OCI-LY3 (cell line): ENCODE measurements around the gene FETUB.
"Not testable (repeated sequence)": the region's sequence is repeated elsewhere in the genome, so short reads cannot be mapped to it uniquely, and the experiment has no call there.

Experiments
- H2AFZ ChIP-seq: fragments of 200-600, 300-600 bp; shearing (Covaris generic); 2 replicates; pipeline ENCODE4 v1.6.0; 2014; ENCODE audit warnings: antibody characterized with exemption, low read depth, low read length
- H3K27ac ChIP-seq: fragments of 200-600, 300-600 bp; sonication (generic); 2 replicates; pipeline ENCODE4 v1.5.1; 2014; ENCODE audit warnings: mild to moderate bottlenecking, low read length, moderate library complexity, mixed read lengths
- H3K27me3 ChIP-seq: fragments of 200-600, 300-600 bp; sonication (generic); 2 replicates; pipeline ENCODE4 v1.6.1; 2014; ENCODE audit warnings: low read depth, low read length, mixed read lengths
- H3K36me3 ChIP-seq: fragments of 200-600, 300-600 bp; sonication (generic); replicated peaks from 2 replicates; pipeline ENCODE3; 2014; ENCODE audit warnings: low read depth, low read length, mixed read lengths
- H3K4me1 ChIP-seq: fragments of 300-600, 200-600 bp; sonication (generic); 2 replicates; pipeline ENCODE4 v1.6.1; 2014; ENCODE audit warnings: low read length, mixed read lengths
- H3K4me2 ChIP-seq: fragments of 200-600, 300-600 bp; sonication (generic); 2 replicates; pipeline ENCODE4 v1.6.1; 2014; ENCODE audit warnings: low read length, mixed read lengths
- H3K4me3 ChIP-seq: fragments of 300-600, 200-600 bp; sonication (generic); 2 replicates; pipeline ENCODE4 v1.5.1; 2014; ENCODE audit warnings: antibody characterized with exemption, mild to moderate bottlenecking, low read length, moderate library complexity
- H3K79me2 ChIP-seq: fragments of 300-600, 200-600 bp; shearing (Covaris generic); 2 replicates; pipeline ENCODE4 v1.6.1; 2014; ENCODE audit warnings: mild to moderate bottlenecking, low read length, mixed read lengths
- H3K9ac ChIP-seq: fragments of 300-600, 200-600 bp; shearing (Covaris generic); 2 replicates; pipeline ENCODE4 v1.6.0; 2014; ENCODE audit warnings: mild to moderate bottlenecking, low read length, moderate library complexity
- H3K9me3 ChIP-seq: fragments of 200-600, 300-600 bp; shearing (Covaris generic); 2 replicates; pipeline ENCODE4 v1.6.1; 2014; ENCODE audit warnings: low read length, mixed read lengths; ENCODE audit not compliant: insufficient read depth
- H4K20me1 ChIP-seq: fragments of 200-600, 300-600 bp; sonication (generic); 2 replicates; pipeline ENCODE4 v1.6.1; 2016; ENCODE audit warnings: low read length, mixed read lengths; ENCODE audit not compliant: insufficient read depth
- CTCF ChIP-seq: fragments of 200-600, 300-600 bp; sonication (generic); IDR thresholded peaks from 2 replicates; pipeline ENCODE4 v1.5.1; 2014; ENCODE audit warnings: antibody characterized with exemption, low read length, low read depth
- EZH2phosphoT487 ChIP-seq: fragments of 200-600 bp; shearing (Covaris generic); IDR thresholded peaks from 2 replicates; pipeline ENCODE4 v1.6.1; 2018; ENCODE audit warnings: antibody characterized with exemption, mixed run types, low read depth

The FETUB gene

GRCh38 chr3:186679151-186679550 is 39.0 kb downstream of the FETUB start:
- H3K27ac ChIP-seq: no peak overlapping the region
- H3K4me1 ChIP-seq: no peaks in the 10 kb centered on the region
- no peak overlapping the region for H3K4me2 ChIP-seq
- H3K36me3 ChIP-seq: no peaks in the 10 kb centered on the region
- peaks cover 30% of the 10 kb centered on the region; the same call in 1 of the 2 replicates for H3K27me3 ChIP-seq
- H3K4me3 ChIP-seq: no peak overlapping the region
- no peaks in the 10 kb centered on the region for H4K20me1 ChIP-seq
- no peak overlapping the region for H2AFZ ChIP-seq
- TF ChIP-seq EZH2phosphoT487: no peak
- TF ChIP-seq CTCF: no peak
- H3K79me2 ChIP-seq: no peaks in the 10 kb centered on the region
- no peaks in the 10 kb centered on the region for H3K9me3 ChIP-seq
- H3K9ac ChIP-seq: no peak overlapping the region

- H3K27me3 ChIP-seq: peaks cover 18% of the 10 kb centered on the region; the same call in 1 of the 2 replicates
- no peak overlapping the region for H3K4me2 ChIP-seq
- no peak overlapping the region for H3K9ac ChIP-seq
- H3K79me2 ChIP-seq: no peaks in the 10 kb centered on the region
- no peaks in the 10 kb centered on the region for H3K9me3 ChIP-seq
- H3K4me1 ChIP-seq: no peaks in the 10 kb centered on the region
- H3K4me3 ChIP-seq: no peak overlapping the region
- H4K20me1 ChIP-seq: no peaks in the 10 kb centered on the region
- TF ChIP-seq CTCF (no peak), EZH2phosphoT487 (no peak)
- no peak overlapping the region for H3K27ac ChIP-seq
- no peak overlapping the region for H2AFZ ChIP-seq
- no peaks in the 10 kb centered on the region for H3K36me3 ChIP-seq
Measured at GRCh38 chr3:186680869-186681268, 40.7 kb downstream of the FETUB start.

- H4K20me1 ChIP-seq: no peaks in the 10 kb centered on the region
- H3K4me3 ChIP-seq: no peak overlapping the region
- H3K79me2 ChIP-seq: no peaks in the 10 kb centered on the region
- H3K36me3 ChIP-seq: no peaks in the 10 kb centered on the region
- H3K27me3 ChIP-seq: peaks cover 14% of the 10 kb centered on the region; the same call in 1 of the 2 replicates
- H3K9ac ChIP-seq: no peak overlapping the region
- H3K4me1 ChIP-seq: no peaks in the 10 kb centered on the region
- no peaks in the 10 kb centered on the region for H3K9me3 ChIP-seq
- TF ChIP-seq CTCF: no peak
- TF ChIP-seq EZH2phosphoT487: no peak
- no peak overlapping the region for H3K4me2 ChIP-seq
- no peak overlapping the region for H2AFZ ChIP-seq
- H3K27ac ChIP-seq: no peak overlapping the region
Measured at GRCh38 chr3:186682812-186683211, 42.6 kb downstream of the FETUB start.

- no peaks in the 10 kb centered on the region for H3K36me3 ChIP-seq
- no peaks in the 10 kb centered on the region for H3K4me1 ChIP-seq
- H3K4me3 ChIP-seq: no peak overlapping the region
- H4K20me1 ChIP-seq: no peaks in the 10 kb centered on the region
- H3K9ac ChIP-seq: no peak overlapping the region
- H3K27me3 ChIP-seq: peaks cover 6% of the 10 kb centered on the region; the same call in 1 of the 2 replicates
- TF ChIP-seq CTCF: no peak
- TF ChIP-seq EZH2phosphoT487: no peak
- H3K79me2 ChIP-seq: no peaks in the 10 kb centered on the region
- H3K4me2 ChIP-seq: no peak overlapping the region
- H3K27ac ChIP-seq: no peak overlapping the region
- H3K9me3 ChIP-seq: no peaks in the 10 kb centered on the region
- H2AFZ ChIP-seq: no peak overlapping the region
Measured at GRCh38 chr3:186683979-186684378, 43.8 kb downstream of the FETUB start.

- H3K27ac ChIP-seq, H3K27me3 ChIP-seq, H3K4me2 ChIP-seq, H3K9me3 ChIP-seq, H4K20me1 ChIP-seq, H3K9ac ChIP-seq, H3K4me3 ChIP-seq, H2AFZ ChIP-seq, H3K36me3 ChIP-seq, H3K79me2 ChIP-seq, H3K4me1 ChIP-seq: not testable (repeated sequence)
Measured at GRCh38 chr3:186686475-186686874, 46.3 kb downstream of the FETUB start.
